ENCODE measurements around the gene PDGFC.

DNA sequence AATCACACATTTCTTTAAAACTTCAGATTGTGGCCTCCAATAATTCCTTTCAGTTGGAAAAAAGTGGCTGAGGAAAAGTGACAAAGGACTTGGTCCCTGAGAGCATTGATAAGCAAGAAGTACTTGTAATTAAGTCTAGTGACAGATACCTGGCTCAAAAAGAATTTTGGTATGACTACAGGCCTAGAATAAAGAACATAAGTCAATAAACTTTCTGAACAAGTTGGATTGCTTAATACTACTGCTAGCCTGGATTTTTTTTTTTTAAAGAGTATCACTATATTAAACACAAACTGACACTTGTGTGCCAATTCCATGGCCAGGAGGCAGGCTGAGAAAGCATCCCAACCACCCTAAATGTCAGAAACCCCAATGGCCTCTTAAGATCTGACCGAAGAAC lies 49.3 kb upstream of the PDGFC start:
- TF ChIP-seq, protein P1, sequence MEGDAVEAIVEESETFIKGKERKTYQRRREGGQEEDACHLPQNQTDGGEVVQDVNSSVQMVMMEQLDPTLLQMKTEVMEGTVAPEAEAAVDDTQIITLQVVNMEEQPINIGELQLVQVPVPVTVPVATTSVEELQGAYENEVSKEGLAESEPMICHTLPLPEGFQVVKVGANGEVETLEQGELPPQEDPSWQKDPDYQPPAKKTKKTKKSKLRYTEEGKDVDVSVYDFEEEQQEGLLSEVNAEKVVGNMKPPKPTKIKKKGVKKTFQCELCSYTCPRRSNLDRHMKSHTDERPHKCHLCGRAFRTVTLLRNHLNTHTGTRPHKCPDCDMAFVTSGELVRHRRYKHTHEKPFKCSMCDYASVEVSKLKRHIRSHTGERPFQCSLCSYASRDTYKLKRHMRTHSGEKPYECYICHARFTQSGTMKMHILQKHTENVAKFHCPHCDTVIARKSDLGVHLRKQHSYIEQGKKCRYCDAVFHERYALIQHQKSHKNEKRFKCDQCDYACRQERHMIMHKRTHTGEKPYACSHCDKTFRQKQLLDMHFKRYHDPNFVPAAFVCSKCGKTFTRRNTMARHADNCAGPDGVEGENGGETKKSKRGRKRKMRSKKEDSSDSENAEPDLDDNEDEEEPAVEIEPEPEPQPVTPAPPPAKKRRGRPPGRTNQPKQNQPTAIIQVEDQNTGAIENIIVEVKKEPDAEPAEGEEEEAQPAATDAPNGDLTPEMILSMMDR (IDR thresholded peaks at IDR 0.05), result no peak
- no peak for TF ChIP-seq POLR2A (IDR thresholded peaks at IDR 0.05)
